HG03432 (cell line): ENCODE measurements around the gene STK11IP.

Source experiments
- ATAC-seq: cut with Tn5 transposase; IDR thresholded peaks from one replicate; pipeline ENCODE4 v1.9.1; 2021; ENCODE audit warnings: mild to moderate bottlenecking, moderate library complexity; ENCODE audit not compliant: unreplicated experiment

Gene STK11IP, protein sequence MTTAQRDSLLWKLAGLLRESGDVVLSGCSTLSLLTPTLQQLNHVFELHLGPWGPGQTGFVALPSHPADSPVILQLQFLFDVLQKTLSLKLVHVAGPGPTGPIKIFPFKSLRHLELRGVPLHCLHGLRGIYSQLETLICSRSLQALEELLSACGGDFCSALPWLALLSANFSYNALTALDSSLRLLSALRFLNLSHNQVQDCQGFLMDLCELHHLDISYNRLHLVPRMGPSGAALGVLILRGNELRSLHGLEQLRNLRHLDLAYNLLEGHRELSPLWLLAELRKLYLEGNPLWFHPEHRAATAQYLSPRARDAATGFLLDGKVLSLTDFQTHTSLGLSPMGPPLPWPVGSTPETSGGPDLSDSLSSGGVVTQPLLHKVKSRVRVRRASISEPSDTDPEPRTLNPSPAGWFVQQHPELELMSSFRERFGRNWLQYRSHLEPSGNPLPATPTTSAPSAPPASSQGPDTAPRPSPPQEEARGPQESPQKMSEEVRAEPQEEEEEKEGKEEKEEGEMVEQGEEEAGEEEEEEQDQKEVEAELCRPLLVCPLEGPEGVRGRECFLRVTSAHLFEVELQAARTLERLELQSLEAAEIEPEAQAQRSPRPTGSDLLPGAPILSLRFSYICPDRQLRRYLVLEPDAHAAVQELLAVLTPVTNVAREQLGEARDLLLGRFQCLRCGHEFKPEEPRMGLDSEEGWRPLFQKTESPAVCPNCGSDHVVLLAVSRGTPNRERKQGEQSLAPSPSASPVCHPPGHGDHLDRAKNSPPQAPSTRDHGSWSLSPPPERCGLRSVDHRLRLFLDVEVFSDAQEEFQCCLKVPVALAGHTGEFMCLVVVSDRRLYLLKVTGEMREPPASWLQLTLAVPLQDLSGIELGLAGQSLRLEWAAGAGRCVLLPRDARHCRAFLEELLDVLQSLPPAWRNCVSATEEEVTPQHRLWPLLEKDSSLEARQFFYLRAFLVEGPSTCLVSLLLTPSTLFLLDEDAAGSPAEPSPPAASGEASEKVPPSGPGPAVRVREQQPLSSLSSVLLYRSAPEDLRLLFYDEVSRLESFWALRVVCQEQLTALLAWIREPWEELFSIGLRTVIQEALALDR

DNA sequence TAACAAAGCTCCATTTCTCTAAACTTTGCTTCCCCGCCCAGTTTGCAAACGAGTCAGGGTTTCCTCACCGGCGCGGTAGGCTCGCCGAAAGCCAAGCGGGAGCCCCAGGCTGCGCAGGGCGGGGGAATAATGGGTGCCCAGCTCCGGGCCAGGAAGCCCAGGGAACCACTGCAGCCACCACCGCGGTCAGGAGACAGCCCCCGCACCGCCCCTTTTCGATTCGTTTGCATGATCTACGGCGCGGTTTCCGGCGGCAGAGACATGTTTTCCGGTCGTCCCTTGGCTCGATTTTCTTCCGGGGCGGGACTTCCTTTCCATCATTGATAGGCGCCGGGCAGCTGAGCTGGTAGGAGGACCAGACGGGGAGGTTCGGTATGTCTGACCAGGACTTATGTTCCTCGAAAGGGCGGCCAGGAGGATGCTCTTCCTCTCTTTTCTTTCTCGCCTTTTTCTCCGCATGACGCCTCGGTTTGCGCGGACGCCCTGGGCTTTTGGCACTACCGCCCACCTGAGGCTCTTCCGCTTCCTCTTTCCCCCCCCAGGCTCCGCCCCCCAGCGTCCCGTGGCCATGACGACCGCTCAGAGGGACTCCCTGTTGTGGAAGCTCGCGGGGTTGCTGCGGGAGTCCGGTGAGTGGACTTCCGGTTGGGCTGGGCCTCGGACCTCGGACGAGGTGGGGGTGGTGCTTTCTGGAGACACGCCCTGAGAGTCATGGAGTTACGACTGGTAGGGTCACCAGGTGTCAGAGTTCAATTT is at the start of gene STK11IP:
Gene STK11IP, plus strand, starts transcription at position 306 of the 756 bp plus-strand sequence. Its CDS starts 263 bp downstream, at position 569.
- ATAC-seq, result peak; percentile 94

DNA sequence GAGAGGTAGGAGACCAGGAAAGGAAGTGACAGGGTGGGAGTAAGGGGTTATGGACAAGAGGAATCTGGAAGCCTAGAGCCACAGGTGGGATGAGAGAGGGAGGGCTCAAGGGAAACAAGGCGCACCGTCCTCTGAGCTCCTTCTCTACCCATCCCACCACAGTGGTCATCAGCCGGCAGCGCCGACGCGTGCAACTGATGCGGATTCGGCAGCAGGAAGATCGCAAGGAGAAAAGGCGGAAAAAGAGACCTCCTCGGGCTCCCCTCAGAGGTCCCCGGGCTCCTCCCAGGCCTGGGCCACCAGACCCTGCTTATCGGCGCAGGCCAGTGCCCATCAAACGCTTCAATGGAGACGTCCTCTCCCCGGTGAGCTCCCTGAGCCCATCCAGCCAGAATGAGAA is 48.7 kb upstream of the STK11IP start:
- no peak for ATAC-seq

GRCh38 chr2:219549619-219550018 is 48.0 kb upstream of the STK11IP start:
- ATAC-seq, result no peak

DNA sequence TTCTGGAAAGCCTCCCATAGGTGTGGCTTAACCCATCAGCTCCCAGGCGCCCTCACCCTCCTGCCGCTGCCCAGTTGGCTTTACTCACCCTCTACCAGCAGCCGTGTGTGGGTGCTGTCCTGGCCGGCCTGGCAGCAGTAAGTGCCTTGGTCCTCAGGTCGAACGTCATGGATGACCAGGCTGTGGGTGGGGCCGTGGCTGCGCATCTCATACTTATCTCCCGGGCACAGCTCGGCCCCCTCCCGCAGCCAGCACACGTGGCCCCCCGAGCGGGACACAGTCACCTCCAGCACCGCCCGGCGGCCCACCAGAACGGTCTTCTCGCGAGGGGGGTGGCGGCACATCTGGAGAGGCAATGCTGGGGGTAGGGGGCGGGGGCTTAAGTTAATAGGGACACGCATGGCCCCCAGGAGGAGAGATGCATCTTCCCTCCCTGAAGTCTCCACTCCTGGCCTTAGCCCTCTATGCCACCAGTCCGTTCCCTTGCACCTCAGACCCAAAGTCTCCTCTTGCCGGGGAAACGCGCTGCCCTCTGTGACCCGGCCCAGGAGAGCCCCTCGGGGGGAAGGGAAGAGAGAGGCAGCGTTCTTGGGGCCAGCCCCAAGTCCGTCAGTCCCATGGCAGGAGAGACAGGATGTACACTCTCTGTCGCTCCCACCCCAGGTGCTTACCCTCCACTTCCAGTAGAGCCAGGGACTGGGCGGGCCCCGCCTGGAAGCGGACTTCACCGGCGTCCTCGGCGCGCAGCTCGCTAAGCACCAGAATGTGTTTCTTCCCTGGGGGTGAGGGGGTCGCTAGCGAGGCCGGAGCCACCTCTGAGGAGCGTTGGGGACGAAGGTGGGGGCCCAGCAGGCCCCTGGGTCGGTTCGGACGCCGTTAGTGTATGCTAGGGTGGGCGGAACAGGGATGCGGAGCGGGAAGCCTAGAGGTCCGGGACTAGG is 45.9 kb upstream of the STK11IP start:
- ATAC-seq, result peak; percentile 26

GRCh38 chr2:219552382-219553167 is 45.1 kb upstream of the STK11IP start:
- ATAC-seq, result peak; percentile 92

GRCh38 chr2:219553168-219553417 is 44.6 kb upstream of the STK11IP start:
- ATAC-seq, result no peak

DNA sequence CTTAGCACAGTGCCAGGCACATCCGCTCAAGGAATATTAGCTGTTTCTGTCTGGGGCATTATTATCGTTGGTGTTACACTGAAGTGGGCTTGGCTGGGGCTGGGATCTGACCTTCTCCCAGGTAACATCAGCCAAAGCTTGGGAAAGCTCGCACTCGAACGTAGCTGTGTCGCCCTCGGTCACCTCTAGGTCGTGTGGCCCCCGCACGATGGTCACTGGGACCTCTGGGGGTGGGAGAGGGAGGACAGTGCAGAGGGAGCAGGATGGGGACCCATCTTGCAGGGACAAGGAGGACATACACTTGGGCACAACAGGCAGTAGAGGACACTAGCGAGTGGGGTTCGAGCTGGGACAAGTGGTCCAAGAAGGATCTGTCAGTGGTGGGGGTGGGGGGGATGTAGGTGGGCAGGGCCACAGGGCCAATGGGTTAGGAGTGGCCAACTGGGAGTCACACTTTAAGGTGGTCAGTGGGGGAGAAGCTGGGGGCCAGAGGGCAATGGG is 44.1 kb upstream of the STK11IP start:
- no peak for ATAC-seq

DNA sequence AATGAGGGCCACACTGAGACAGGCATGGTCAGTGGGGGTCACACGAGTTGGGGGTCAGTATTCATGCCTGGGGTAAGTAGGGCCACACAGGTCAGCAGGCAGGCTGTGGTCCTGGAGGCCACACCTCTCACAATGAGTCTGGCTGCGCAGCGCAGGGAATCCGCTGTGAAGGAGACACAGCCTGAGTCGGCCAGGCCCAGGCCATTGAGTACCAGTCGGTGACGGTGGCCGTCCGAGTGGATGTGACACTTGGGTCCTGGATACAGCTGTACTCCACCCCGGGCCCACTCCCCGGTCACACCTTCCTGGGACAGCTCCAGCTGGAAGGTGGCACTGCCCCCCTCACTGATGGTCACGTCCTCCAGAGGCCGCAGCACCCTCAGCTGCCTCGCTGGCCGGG is 43.3 kb upstream of the STK11IP start:
- ATAC-seq, result no peak

DNA sequence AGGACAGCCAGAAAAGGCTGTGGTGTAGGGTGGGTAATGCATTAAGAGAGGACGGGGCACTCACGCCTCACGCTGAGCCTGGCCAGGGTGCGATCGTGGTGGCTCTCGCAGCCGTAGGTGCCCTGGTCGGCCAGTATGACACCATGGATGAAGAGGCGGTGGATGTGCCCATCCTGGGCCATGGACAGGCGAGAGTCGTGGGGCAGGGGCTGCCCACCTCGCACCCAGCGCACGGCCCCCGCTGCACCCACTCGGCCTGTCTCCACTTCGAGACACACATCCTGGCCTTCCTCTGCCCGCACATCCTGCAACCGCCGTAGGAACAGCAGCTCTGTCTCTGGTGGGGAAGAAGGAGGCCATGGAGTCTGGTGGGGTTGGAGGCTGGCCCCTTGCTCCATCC is 41.7 kb upstream of the STK11IP start:
- ATAC-seq, result no peak

GRCh38 chr2:219556413-219556812 is 41.2 kb upstream of the STK11IP start:
- no peak for ATAC-seq

- ATAC-seq, result no peak
Observed at GRCh38 chr2:219557320-219557719, 40.3 kb upstream of the STK11IP start.

DNA sequence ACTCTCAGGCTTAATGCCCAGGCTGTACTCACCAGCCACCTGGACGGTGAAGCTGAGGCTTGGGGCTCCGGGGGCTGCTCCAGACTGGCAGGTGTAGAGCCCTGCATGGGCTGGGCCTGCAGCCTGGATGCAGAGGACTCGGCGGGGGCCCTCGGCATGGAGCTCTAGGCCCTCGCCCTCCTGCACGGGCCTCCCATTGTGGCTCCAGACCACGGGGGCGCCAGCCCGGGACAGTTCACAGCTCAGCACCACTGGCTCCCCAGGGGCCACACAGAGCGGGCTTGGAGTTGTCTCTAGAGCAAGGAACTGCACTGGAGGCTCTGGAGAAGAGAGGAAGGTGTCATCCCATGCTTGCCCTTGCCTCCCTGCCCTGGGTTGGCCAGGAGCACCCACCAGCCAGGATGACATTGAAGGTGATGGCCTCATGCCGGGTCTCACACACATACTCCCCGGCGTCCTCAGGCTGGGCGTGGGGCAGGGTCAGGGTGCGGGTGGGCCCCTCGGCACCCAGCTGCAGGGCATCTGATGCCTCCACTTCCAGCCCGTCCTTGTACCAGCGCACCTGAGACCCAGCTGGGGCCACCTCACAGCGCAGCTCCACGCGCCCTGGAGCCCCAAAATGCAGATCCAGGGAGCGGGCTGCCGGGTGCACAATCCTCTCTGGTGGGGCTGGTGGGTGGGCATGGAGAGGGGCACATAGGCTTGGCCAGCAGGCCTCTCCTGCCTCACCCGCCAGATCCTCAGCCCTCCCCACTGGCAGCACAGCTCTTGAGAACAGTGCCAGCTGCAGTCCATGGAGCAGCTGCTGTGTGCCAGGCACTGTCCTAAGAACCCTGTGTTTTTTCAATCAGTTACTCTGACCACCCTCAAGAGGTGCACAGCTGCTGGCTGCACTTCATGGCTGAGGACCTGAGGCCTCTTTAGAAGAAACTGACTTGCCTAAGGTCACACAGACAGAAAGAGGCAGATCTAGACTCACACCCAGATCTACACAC is 39.6 kb upstream of the STK11IP start:
- ATAC-seq, result no peak

GRCh38 chr2:219559156-219559915 is 38.3 kb upstream of the STK11IP start:
- no peak for ATAC-seq

DNA sequence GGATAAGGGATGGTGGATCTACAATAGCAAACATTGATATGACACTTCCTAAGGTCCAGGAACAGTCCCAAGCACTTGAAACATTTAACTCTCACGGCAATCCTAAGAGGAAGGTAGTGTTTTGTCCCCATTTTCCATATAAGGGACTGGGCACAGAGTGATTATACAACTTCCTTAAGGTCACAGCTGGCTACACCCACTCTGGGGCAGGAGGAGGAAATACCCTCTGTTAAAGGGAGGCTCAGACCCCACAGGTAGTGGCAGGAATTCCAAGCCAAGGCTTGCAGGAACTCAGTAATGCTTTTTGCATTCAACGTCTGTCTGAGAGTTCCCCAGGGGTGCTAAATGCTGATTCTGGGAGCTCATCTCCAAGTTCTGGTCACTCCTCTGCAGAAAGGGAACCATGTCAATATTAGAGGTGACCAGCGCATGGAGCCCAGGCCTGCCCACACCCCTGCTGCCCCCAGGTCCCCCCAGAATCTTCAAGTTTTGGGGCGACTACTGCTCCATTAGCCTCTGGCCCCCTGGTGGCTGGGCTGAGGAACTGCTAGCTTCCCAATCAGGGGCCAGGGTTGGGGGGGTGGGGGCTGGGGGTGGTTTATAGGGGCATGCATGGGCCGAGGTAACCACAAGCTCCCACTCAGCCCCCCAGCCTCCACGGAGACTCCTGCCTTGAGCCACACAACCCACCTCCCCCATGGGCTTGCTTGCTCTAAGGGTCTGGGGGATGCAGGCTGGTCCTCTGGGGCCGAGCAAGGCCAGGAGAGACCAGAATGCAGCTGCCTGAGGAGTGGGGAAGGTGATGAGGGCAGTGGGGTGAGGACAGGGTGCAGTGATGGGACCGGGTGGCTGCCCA is 37.4 kb upstream of the STK11IP start:
- ATAC-seq, result peak; percentile 52

DNA sequence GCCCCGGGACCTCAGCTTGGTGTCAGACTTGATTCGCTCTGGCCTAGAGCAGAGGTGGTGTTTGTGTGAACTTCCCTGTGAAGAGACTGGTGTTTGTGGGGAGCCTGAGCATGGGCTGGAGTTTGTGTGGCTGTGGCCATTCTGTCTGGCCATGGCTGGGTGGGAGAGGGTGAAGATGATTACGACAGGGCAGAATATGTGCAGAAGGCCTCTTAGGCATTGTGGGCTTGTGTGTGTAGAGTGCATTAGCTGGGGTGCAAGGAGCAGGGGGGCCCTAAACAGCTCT is 36.8 kb upstream of the STK11IP start:
- ATAC-seq, result peak; percentile 5
